OCI-LY1 (cell line): Measurements from ENCODE around the gene TSEN34.
"Not testable (repeated sequence)": the region's sequence is repeated elsewhere in the genome, so short reads cannot be mapped to it uniquely, and the experiment has no call there.

Experiments used
- CTCF ChIP-seq: fragments of 200-600 bp; sonication (generic), shearing (Covaris generic); IDR thresholded peaks from 2 replicates; pipeline ENCODE4 v1.5.1; 2017; ENCODE audit warnings: mild to moderate bottlenecking, antibody characterized with exemption, low read length, moderate library complexity, mixed read lengths
- EZH2 ChIP-seq: fragments of 200-600 bp; sonication (generic), shearing (Covaris generic); IDR thresholded peaks from 2 replicates; pipeline ENCODE4 v1.8.0; 2017; ENCODE audit warnings: borderline replicate concordance, mixed run types, mild to moderate bottlenecking, antibody characterized with exemption, low read length, moderate library complexity, mixed read lengths

GRCh38 chr19:54223277-54223936, 32.3 kb downstream of the TSEN34 start:
- TF ChIP-seq CTCF, EZH2: not testable (repeated sequence)
